Gastroesophageal sphincter (tissue), 4 donors: Measurements from ENCODE around the gene CLEC1A. TPM values are rescaled to one million over a fixed set of nuclear protein-coding genes. Genes with fewer than 3 reads are reported as not detected.
"Not testable (repeated sequence)": the region's sequence is repeated elsewhere in the genome, so short reads cannot be mapped to it uniquely, and the experiment has no call there.

Experiments
- ATAC-seq: fragments of 150-250 bp; one replicate; pipeline ENCODE4 v1.9.1; 2016; ENCODE audit warnings: mild to moderate bottlenecking, moderate library complexity
- H3K27ac ChIP-seq, 4 donors: fragments of 200-600 bp; sonication (generic) in 3 of 4; 1 replicate in 3 of 4; 2 replicates in 1 of 4; pipeline ENCODE4 v1.5.1; 2016 to 2019
- H3K27me3 ChIP-seq: fragments of 200-600 bp; sonication (generic); one replicate; pipeline ENCODE4 v1.5.1; 2019
- H3K36me3 ChIP-seq, 2 donors: fragments of 200-600 bp; sonication (generic); one replicate each; pipeline ENCODE4 v1.5.1; 2019; ENCODE audit warnings: control low read depth in 1 of 2
- H3K4me1 ChIP-seq, 3 donors: fragments of 200-600 bp; sonication (generic); 1 replicate in 2 of 3; 2 replicates in 1 of 3; pipeline ENCODE4 v1.5.1; 2016 to 2019; ENCODE audit warnings: control low read depth in 2 of 3
- H3K4me3 ChIP-seq, 2 donors: fragments of 200-600 bp; sonication (generic); one replicate each; pipeline ENCODE4 v1.5.1; 2019; ENCODE audit warnings: mild to moderate bottlenecking in 1 of 2, moderate library complexity in 1 of 2
- H3K9me3 ChIP-seq, 3 donors: fragments of 200-600 bp; sonication (generic); one replicate each; pipeline ENCODE4 v1.5.1; 2017 to 2019; ENCODE audit warnings: control low read depth in 2 of 3
- CTCF ChIP-seq, 4 experiments: fragments of 200-600 bp in 2 of 4; fragments of 450-650 bp in 2 of 4; sonication (generic) in 1 of 4; IDR thresholded peaks; one replicate each; pipeline ENCODE4 v1.5.1; 2017 to 2019; ENCODE audit warnings: antibody characterized with exemption in 4 of 4, mild to moderate bottlenecking in 2 of 4, moderate library complexity in 2 of 4
- EP300 ChIP-seq: sonication (generic); formaldehyde crosslinking; IDR thresholded peaks from one replicate; pipeline ENCODE4 v1.6.1; 2017; ENCODE audit warnings: antibody characterized with exemption, mild to moderate bottlenecking
- POLR2A ChIP-seq, 2 donors: fragments of 450-650 bp; IDR thresholded peaks; one replicate each; pipeline ENCODE4 v1.6.1; 2017; ENCODE audit warnings: antibody characterized with exemption in 2 of 2, mild to moderate bottlenecking in 2 of 2, moderate library complexity in 1 of 2
- POLR2AphosphoS5 ChIP-seq: sonication (generic); formaldehyde crosslinking; IDR thresholded peaks from one replicate; pipeline ENCODE4 v1.6.1; 2017; ENCODE audit warnings: antibody characterized with exemption
- WGBS, 2 donors: methylation state at CpG; one replicate each; pipeline ENCODE4 v1.1.5; 2018; ENCODE audit warnings: low coverage in 1 of 2; 5-methylcytosine and 5-hydroxymethylcytosine counted together
- total RNA-seq, 4 donors: library from RNA; depleted of rRNA; stranded (reverse); fragments of >200 nt; gene quantifications; one replicate each; pipeline ENCODE4 v1.1.0, GENCODE V29; 2016

The CLEC1A gene
- total RNA-seq, 4 donors from 2014 or later = 1.4 to 4.7 (median 2.4) TPM

- no peaks in the 10 kb centered on the region for H3K27me3 ChIP-seq
- ATAC-seq = no peak
- H3K4me1 ChIP-seq = no peaks in the 10 kb centered on the region
- H3K9me3 ChIP-seq = no peaks in the 10 kb centered on the region
- H3K27ac ChIP-seq = no peak within 1 kb of the TSS
- no peak for TF ChIP-seq POLR2A (IDR thresholded peaks at IDR 0.05)
- no peak for TF ChIP-seq POLR2AphosphoS5
- TF ChIP-seq EP300 = no peak
- no peak for TF ChIP-seq CTCF (IDR thresholded peaks at IDR 0.05)
- WGBS, 2 donors = 90 to 97% methylated on average over 11 to 12 of the region's 14 CpGs
- no peaks in the 10 kb centered on the region for H3K36me3 ChIP-seq
- H3K4me3 ChIP-seq = no peak within 1 kb of the TSS
Observed at GRCh38 chr12:10030446-10030845, 68.3 kb downstream of the CLEC1A start, which contains the start of gene CLEC9A. TSS of gene CLEC9A (plus strand) at chr12:10030682. CDS start at chr12:10052688, 22,006 bp downstream.

GRCh38 chr12:10027721-10028120 is 71.1 kb downstream of the CLEC1A start:
- H3K4me1 ChIP-seq = no peaks in the 10 kb centered on the region
- no peaks in the 10 kb centered on the region for H3K9me3 ChIP-seq
- no peaks in the 10 kb centered on the region for H3K36me3 ChIP-seq
- 56 to 83% methylated on average over 3 to 4 of the region's 4 CpGs for WGBS, 2 donors
- no peak overlapping the region for H3K27ac ChIP-seq
- H3K4me3 ChIP-seq = no peak overlapping the region
- TF ChIP-seq POLR2AphosphoS5 = no peak
- TF ChIP-seq CTCF (IDR thresholded peaks at IDR 0.05) = no peak
- no peak for TF ChIP-seq POLR2A (IDR thresholded peaks at IDR 0.05)
- TF ChIP-seq EP300 = no peak
- ATAC-seq = peak; percentile 58
- no peaks in the 10 kb centered on the region for H3K27me3 ChIP-seq

DNA sequence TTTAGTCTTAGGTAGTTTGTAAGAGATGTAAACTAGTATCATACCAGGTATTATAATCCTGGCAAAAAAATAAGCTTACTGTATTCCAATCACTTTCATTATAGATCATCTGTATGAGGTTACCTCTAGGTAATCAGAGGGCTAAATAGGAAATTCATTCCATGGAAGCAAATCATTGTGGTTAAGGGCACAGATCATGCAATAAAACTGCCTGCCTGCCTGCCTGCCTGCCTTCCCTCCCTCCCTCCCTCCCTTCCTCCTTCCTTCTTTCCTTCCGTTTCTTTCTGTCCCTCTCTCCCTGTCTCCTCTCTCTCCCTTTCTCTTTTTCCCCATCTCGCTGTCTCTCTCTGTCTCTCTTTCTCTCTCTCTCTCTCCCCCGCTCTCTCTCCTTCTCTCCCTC is 71.5 kb downstream of the CLEC1A start:
- Histone ChIP-seq H3K4me3 (no peak overlapping the region), H3K27ac (no peak overlapping the region), H3K36me3 (no peaks in the 10 kb centered on the region), H3K27me3 (no peaks in the 10 kb centered on the region), H3K4me1 (no peaks in the 10 kb centered on the region), H3K9me3 (no peaks in the 10 kb centered on the region)
- WGBS, 2 donors = 60 to 66% methylated on average over 1 to 3 of the region's 3 CpGs
- TF ChIP-seq POLR2AphosphoS5 (no peak), CTCF (IDR thresholded peaks at IDR 0.05) (no peak), EP300 (no peak), POLR2A (IDR thresholded peaks at IDR 0.05) (no peak)
- no peak for ATAC-seq

DNA sequence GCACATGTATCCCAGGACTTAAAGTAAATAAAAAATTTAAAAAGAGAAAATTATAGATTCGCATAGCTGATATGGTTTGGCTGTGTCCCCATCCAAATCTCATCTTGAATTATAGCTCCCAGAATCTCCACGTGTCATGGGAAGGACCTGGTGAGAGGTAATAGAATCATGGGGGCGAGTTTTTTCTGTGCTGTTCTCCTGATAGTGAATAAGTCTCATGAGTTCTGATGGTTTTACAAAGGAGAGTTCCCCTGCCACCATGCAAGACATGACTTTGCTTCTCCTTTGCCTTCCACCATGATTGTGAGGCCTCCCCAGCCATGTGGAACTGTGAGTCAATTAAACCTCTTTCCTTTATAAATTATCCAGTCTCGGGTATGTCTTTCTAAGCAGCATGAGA is 72.1 kb downstream of the CLEC1A start:
- not testable (repeated sequence) for H3K27me3 ChIP-seq, H3K36me3 ChIP-seq, H3K4me3 ChIP-seq, H3K9me3 ChIP-seq, H3K27ac ChIP-seq, H3K4me1 ChIP-seq, ATAC-seq
- 82 to 95% methylated on average over 2 to 4 of the region's 4 CpGs for WGBS, 2 donors

- Histone ChIP-seq H3K4me1 (no peaks in the 10 kb centered on the region), H3K9me3 (no peaks in the 10 kb centered on the region), H3K4me3 (no peak overlapping the region), H3K27ac (no peak overlapping the region), H3K36me3 (no peaks in the 10 kb centered on the region), H3K27me3 (no peaks in the 10 kb centered on the region)
- WGBS, 2 donors = 64 to 79% methylated on average over 3 of the region's 3 CpGs
- TF ChIP-seq CTCF (IDR thresholded peaks at IDR 0.05) = no peak
- TF ChIP-seq POLR2A (IDR thresholded peaks at IDR 0.05) = no peak
- no peak for TF ChIP-seq EP300
- TF ChIP-seq POLR2AphosphoS5 = no peak
- ATAC-seq = no peak
Observed at GRCh38 chr12:10025236-10025635, 73.5 kb downstream of the CLEC1A start.
